Pancreas (tissue), 10 donors: Measurements from ENCODE around the gene FANCI. TPM values are rescaled to one million over a fixed set of nuclear protein-coding genes. Genes with fewer than 3 reads are reported as not detected.

Experiments
- ATAC-seq, 4 donors: fragments of 200-7000 bp; cut with Tn5 transposase; one replicate each; pipeline versions ENCODE4 v1.8.0 to v1.9.1; 2020; ENCODE audit warnings: mild to moderate bottlenecking in 4 of 4, moderate library complexity in 4 of 4
- DNase-seq, 6 donors: peaks; one replicate each; pipeline ENCODE4 v3.0.0-alpha.2; 2020
- FAIRE-seq: peaks from 2 replicates; lab custom pipeline; 2012; peaks lifted over from hg19 to GRCh38; lab: Jason Lieb, UNC
- H3K27ac ChIP-seq, 4 donors: fragments of 200-600 bp; sonication (generic); 1 replicate in 3 of 4; 2 replicates in 1 of 4; pipeline versions ENCODE4 v1.5.0 to v1.8.0; 2020
- H3K27me3 ChIP-seq, 4 donors: fragments of 200-600 bp; one replicate each; pipeline ENCODE4 v1.8.0; 2021
- H3K36me3 ChIP-seq, 3 donors: fragments of 200-600 bp; sonication (generic) in 1 of 3; one replicate each; pipeline versions ENCODE4 v1.5.0 to v1.8.0; 2020 to 2021
- H3K4me1 ChIP-seq, 3 donors: fragments of 200-600 bp; one replicate each; pipeline ENCODE4 v1.8.0; 2021
- H3K4me3 ChIP-seq, 4 donors: fragments of 200-600 bp; sonication (generic) in 2 of 4; one replicate each; pipeline versions ENCODE4 v1.5.0 to v1.8.0; 2020 to 2021
- H3K9me3 ChIP-seq, 4 donors: fragments of 200-600 bp; one replicate each; pipeline ENCODE4 v1.8.0; 2021
- CTCF ChIP-seq, 4 donors: fragments of 200-600 bp; sonication (generic) in 3 of 4; IDR thresholded peaks; one replicate each; pipeline versions ENCODE4 v1.5.0 to v1.8.0; 2021; ENCODE audit warnings: antibody characterized with exemption in 4 of 4
- WGBS, 2 donors: extraction: QIAGEN DNeasy Blood & Tissue Kit; methylation state at CpG; one replicate each; pipeline ENCODE4 v1.1.7; 2013; 5-methylcytosine and 5-hydroxymethylcytosine counted together
- intact Hi-C, 3 donors: fragments of 100-400 bp; cut with DNase I; formaldehyde crosslinking; loops; one replicate each; pipeline versions ENCODE4 v1.11.1 to v1.14.2; 2022
- polyA plus RNA-seq, 2 donors: library from polyadenylated mRNA; stranded (reverse); fragments of 200-250 nt; gene quantifications; one replicate each; pipeline ENCODE4 v1.2.3, GENCODE V29; 2013
- total RNA-seq, 6 donors: library from RNA; stranded (reverse); fragmentation: NEBNext Ultra II Directional in 4 of 6; extraction: Animal tissue kit (Norgen Biotek cat#: 25700) in 4 of 6; gene quantifications; one replicate each; pipeline versions ENCODE4 v1.2.1 to v1.2.4, GENCODE V29; 2021 to 2023
- donor health status: healthy with polysubstance abuse.
- donor health status: DM: no; HTN: no; CAD: no; lungs with moderate emphysema.
- donor health status: DM: no; HTN: no; CAD: no.
- donor health status: control.
- donor health status: control.
- donor health status: Bipolar disorder and iron deficiency.
- donor health status: DM: yes; HTN: yes; CAD: no.
- donor health status: DM: no; HTN: no; CAD: no.
- donor health status: DM: no; HTN: no; CAD: no.
- donor health status: DM: yes; HTN: yes; CAD: no.

FANCI gene
- total and polyA plus RNA-seq, 8 donors = 1.5 to 4.8 (median 3.3) TPM

- Histone ChIP-seq H3K9me3 (no peaks in the 10 kb centered on the region), H3K27me3 (peaks cover 0 to 5% (median 0%) of the 10 kb centered on the region in 4 donors), H3K27ac (no peak overlapping the region), H3K4me1 (peaks cover 2 to 5% (median 3%) of the 10 kb centered on the region in 3 donors), H3K36me3 (no peaks in the 10 kb centered on the region), H3K4me3 (no peak overlapping the region)
- TF ChIP-seq CTCF (IDR thresholded peaks at IDR 0.05) = no peak
- no peak for FAIRE-seq
- no peak for ATAC-seq
- 56 to 57% methylated on average over 2 of the region's 2 CpGs for WGBS, 2 donors
- no peak for DNase-seq
- intact Hi-C loops = no loop called here
Observed at GRCh38 chr15:89353991-89354390, 110.2 kb downstream of the FANCI start.

GRCh38 chr15:89356634-89357298 is 113.0 kb downstream of the FANCI start:
- Histone ChIP-seq H3K27me3 (peaks cover 0 to 33% (median 11%) of the 10 kb centered on the region in 4 donors), H3K27ac (no peak overlapping the region), H3K9me3 (no peaks in the 10 kb centered on the region), H3K4me3 (no peak overlapping the region), H3K4me1 (peaks cover 5% of the 10 kb centered on the region in 3 donors), H3K36me3 (no peaks in the 10 kb centered on the region)
- DNase-seq = peak in 3 of 6 donors; percentile 45 to 73 (median 68)
- TF ChIP-seq CTCF (IDR thresholded peaks at IDR 0.05) = peak; percentile 7 to 21 (median 16)
- ATAC-seq = peak; percentile 32 to 58 (median 44)
- intact Hi-C loops = no loop called here
- WGBS, 2 donors = 8 to 12% methylated on average over 12 to 13 of the region's 13 CpGs
- no peak for FAIRE-seq

GRCh38 chr15:89358435-89358754 is 114.6 kb downstream of the FANCI start:
- DNase-seq (no peak), FAIRE-seq (no peak), ATAC-seq (no peak)
- peaks cover 5 to 12% (median 9%) of the 10 kb centered on the region in 3 donors for H3K4me1 ChIP-seq
- H3K36me3 ChIP-seq = no peaks in the 10 kb centered on the region
- peaks cover 0 to 47% (median 16%) of the 10 kb centered on the region in 4 donors for H3K27me3 ChIP-seq
- no peak for TF ChIP-seq CTCF (IDR thresholded peaks at IDR 0.05)
- 6% methylated on average over 16 of the region's 16 CpGs for WGBS, 2 donors
- intact Hi-C loops = no loop called here
- H3K4me3 ChIP-seq = peak overlapping the region in 3 of 4 donors; percentile 29 to 42 (median 37)
- H3K9me3 ChIP-seq = no peaks in the 10 kb centered on the region
- no peak overlapping the region for H3K27ac ChIP-seq

- no peaks in the 10 kb centered on the region for H3K36me3 ChIP-seq
- ATAC-seq = peak; percentile 82 to 92 (median 89)
- no peak for FAIRE-seq
- peaks cover 5 to 12% (median 9%) of the 10 kb centered on the region in 3 donors for H3K4me1 ChIP-seq
- peak; percentile 61 to 94 (median 82) for DNase-seq
- TF ChIP-seq CTCF (IDR thresholded peaks at IDR 0.05) = peak; percentile 99 to 100 (median 100)
- intact Hi-C loops = no loop called here
- peaks cover 0 to 52% (median 17%) of the 10 kb centered on the region in 4 donors for H3K27me3 ChIP-seq
- H3K4me3 ChIP-seq = peak overlapping the region; percentile 10 to 42 (median 33)
- no peak overlapping the region for H3K27ac ChIP-seq
- WGBS, 2 donors = 2% methylated on average over 50 to 68 of the region's 68 CpGs
- no peaks in the 10 kb centered on the region for H3K9me3 ChIP-seq
Observed at GRCh38 chr15:89358755-89359439, 115.1 kb downstream of the FANCI start.
